LNCaP clone FGC (cell line): ENCODE data around the gene SORBS1.

Experiments used
- DNase-seq: peaks from one replicate; pipeline ENCODE4 v3.0.0-alpha.2; 2011; ENCODE audit warnings: low read depth
- H3K4me3 ChIP-seq: 2 replicates; pipeline ENCODE4 v1.5.1; 2011; ENCODE audit warnings: mild to moderate bottlenecking, low read depth, low read length, control low read depth
- TF ChIP-seq, protein P1 (sequence below): IDR thresholded peaks from 2 replicates; pipeline ENCODE4 v1.5.1; 2012; ENCODE audit warnings: mild to moderate bottlenecking; ENCODE audit not compliant: control insufficient read depth, insufficient read depth; ENCODE audit errors: extremely low read depth

Gene SORBS1

DNA sequence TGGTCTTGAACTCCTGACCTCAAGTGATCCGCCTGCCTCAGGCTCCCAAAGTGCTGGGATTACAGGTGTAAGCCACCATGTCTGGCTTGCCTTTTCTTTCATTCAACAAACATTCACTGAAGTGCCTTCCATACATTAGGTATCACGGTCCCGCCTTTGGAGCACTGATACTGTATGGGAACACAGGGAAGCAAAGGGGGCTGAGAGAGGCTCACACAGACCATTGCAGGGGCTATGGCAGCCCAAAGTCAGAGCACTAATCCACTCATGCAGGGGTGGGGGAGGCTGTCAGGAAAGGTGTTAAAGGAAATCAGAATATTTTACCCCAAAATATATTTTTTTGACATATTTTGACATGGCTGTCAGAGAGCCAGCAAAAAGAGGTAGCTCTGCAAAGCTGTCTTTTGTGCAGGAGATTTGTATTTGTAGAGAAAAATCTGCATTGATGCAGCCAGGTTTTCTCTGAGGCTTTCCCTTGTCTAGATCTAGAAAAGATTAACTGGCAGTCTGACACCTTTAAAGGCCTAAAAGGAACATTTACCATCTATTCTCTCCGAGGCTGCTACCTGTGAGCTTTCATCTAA lies 228.4 kb downstream of the SORBS1 start:
- DNase-seq: no peak
- TF ChIP-seq, protein P1, sequence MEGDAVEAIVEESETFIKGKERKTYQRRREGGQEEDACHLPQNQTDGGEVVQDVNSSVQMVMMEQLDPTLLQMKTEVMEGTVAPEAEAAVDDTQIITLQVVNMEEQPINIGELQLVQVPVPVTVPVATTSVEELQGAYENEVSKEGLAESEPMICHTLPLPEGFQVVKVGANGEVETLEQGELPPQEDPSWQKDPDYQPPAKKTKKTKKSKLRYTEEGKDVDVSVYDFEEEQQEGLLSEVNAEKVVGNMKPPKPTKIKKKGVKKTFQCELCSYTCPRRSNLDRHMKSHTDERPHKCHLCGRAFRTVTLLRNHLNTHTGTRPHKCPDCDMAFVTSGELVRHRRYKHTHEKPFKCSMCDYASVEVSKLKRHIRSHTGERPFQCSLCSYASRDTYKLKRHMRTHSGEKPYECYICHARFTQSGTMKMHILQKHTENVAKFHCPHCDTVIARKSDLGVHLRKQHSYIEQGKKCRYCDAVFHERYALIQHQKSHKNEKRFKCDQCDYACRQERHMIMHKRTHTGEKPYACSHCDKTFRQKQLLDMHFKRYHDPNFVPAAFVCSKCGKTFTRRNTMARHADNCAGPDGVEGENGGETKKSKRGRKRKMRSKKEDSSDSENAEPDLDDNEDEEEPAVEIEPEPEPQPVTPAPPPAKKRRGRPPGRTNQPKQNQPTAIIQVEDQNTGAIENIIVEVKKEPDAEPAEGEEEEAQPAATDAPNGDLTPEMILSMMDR: no peak
- H3K4me3 ChIP-seq: no peak overlapping the region

DNA sequence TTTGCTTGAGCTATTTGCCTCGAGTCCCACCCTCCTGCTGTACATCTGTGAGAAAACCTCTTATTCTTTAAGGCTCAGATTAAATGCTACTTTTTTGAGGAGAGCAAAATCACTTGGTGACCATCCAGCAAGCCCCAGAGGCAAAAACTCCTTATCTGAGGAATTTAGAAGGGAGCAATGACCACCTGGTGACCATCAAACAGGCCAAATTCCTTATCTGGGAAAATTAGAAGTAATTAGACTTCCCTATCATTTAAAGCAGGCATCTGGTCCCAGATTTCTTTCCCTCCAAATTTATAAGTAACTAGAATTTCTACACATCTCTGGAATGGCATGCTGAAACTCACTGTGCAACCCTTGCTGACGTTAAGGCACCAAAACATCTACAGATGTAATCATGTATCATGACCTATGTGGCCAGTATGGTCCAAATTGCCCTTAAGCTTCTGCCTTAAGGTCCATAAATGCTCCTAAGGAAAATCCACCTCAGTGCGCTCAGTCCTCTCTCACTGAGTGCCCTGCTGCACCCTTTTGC lies 229.5 kb downstream of the SORBS1 start:
- H3K4me3 ChIP-seq: no peak overlapping the region
- TF ChIP-seq, protein P1: no peak
- DNase-seq: no peak

DNA sequence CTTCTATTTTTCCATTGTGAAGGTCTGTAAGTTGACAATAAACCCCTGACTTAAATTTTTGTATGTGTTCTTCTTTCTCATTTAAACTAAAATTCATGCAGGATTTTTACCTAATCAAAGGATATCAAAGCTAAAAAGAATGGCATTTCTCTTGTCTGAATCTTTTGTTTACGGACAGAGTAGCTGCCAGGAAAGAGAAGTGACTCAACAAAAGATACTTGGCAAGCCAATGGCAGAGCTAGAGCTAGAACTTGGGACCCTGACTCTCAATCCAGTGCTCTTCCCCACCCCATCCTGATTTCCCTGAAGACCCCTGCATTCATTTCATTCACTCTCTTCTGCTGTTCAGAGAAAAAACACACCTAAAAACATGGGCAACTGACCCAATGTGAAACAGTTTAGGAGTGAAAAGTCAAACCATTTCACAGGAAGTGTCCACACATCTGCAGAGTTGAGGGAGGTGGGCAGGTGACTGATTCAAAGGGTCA lies 230.2 kb downstream of the SORBS1 start:
- H3K4me3 ChIP-seq: no peak overlapping the region
- DNase-seq: no peak
- TF ChIP-seq, protein P1: no peak

DNA sequence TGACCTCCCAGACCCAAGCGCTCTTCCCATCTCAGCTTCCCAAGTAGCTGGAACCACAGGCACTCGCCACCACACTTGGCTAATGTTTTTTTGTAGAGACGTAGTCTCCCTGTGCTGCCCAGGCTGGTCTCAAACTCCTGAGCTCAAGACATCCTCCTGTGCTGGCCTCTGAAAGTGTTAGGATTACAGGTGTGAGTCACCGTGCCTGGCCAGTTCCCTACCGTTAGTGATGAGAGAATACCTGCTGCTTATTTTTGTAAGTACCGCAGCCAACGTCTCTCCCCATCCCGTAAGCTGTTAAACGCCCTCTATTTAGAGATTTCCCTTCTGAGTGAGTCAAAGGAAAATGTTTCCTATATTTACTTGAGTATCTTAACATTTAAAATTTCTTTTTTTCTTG lies 231.9 kb downstream of the SORBS1 start:
- DNase-seq: no peak
- TF ChIP-seq, protein P1: no peak
- no peak overlapping the region for H3K4me3 ChIP-seq

DNA sequence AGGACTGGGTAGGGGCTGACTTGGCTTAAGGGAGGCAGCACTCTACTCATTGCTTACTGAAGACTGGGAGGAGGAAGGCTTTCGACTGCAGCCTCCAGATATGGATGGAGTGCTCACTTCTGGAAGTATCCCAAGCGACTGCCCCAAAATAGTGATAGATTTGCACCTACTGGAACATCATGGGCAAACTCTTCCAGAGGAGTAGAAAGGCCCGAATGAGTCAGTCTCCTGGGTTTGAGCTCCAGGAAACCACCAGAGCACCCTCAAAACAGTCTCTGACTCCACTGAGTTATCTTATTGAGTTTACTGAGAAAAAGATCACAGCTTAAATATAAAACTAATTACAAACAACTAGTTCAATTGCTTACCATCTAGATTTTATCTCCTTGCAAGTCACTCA lies 233.2 kb downstream of the SORBS1 start:
- no peak for DNase-seq
- TF ChIP-seq, protein P1: no peak
- H3K4me3 ChIP-seq: no peak overlapping the region

DNA sequence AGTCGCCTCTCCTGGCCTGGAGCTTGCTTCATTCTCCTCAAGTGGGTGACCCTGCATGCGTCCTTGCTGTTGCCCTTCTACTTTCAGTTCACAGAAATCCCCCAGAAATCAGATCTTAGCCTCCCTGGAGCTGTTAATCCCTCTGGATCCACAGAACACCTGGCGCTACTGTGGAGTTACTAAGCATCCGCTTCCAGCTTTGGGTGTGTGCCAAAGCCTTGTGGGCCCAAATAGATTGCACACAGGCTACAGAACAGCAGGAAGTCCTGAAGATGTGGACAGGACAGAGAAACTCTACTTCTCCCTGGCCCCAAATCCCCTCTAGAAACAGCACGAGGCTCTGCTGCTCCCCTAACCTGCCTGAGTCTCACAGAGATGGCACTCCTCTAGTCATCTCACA lies 233.8 kb downstream of the SORBS1 start:
- TF ChIP-seq, protein P1: no peak
- no peak for DNase-seq

DNA sequence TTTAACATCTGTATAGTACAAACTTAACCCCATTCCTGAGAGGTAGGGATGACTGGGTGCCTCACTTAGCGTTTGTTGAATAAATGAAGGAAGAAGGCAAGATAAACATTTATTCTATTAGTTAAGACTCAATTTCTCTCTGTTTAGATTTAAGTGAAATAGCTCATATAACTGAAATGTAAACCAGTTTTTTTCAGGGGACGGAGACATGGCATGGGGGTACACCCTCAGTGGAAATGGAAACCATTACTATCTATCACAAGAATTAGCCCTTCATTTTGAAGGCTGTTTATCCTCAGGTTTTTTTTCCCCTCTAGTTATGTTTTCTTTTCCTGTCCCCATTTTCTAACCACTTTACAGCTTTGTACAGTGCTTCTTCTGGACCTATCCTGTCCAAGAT lies 234.8 kb downstream of the SORBS1 start:
- TF ChIP-seq, protein P1: no peak
- no peak overlapping the region for H3K4me3 ChIP-seq
- DNase-seq: no peak

More for the DNA sequence above, 233.8 kb downstream of the SORBS1 start:
- H3K4me3 ChIP-seq: no peak overlapping the region
